H1 (cell line): ENCODE measurements around the gene IRF8. TPM values are rescaled to one million over a fixed set of nuclear protein-coding genes. Genes with fewer than 3 reads are reported as not detected.

Source experiments
- CTCF ChIA-PET: fragments of 300-600 bp; sonication (Branson Sonifier 250); formaldehyde crosslinking; loops from one replicate; lab custom pipeline; 2021; ENCODE audit not compliant: partially characterized antibody; lab: Charles Lee
- POLR2A ChIA-PET: fragments of 300-600 bp; sonication (Branson Sonifier 250); formaldehyde crosslinking; loops from one replicate; lab custom pipeline; 2021; ENCODE audit warnings: inconsistent platforms; ENCODE audit not compliant: partially characterized antibody; lab: Charles Lee
- DNase-seq, 2 experiments: peaks; one replicate each; pipeline versions ENCODE4 v3.0.0 to v3.0.0-alpha.2; 2010 to 2022; ENCODE audit warnings: low spot score in 2 of 2, low read depth in 1 of 2, mixed read lengths in 1 of 2
- FAIRE-seq: peaks from 2 replicates; lab custom pipeline; 2011; peaks lifted over from hg19 to GRCh38; lab: Jason Lieb, UNC
- H2AFZ ChIP-seq: 2 replicates; pipeline ENCODE4 v1.8.1; 2012; ENCODE audit warnings: low read length, inconsistent platforms
- H2AK5ac ChIP-seq: 2 replicates; pipeline ENCODE4 v1.6.1; 2013; ENCODE audit warnings: low read depth, low read length
- H2BK120ac ChIP-seq: replicated peaks from 2 replicates; pipeline ENCODE3; 2013; ENCODE audit warnings: low read depth, low read length, inconsistent platforms
- H2BK12ac ChIP-seq: 2 replicates; pipeline ENCODE4 v1.6.1; 2013; ENCODE audit warnings: low read depth, low read length
- H2BK15ac ChIP-seq: 2 replicates; pipeline ENCODE4 v1.6.1; 2013; ENCODE audit warnings: low read length
- H2BK20ac ChIP-seq: 2 replicates; pipeline ENCODE4 v1.6.1; 2013; ENCODE audit warnings: low read length
- H2BK5ac ChIP-seq: 2 replicates; pipeline ENCODE4 v1.6.1; 2013; ENCODE audit warnings: low read depth, low read length
- H3K14ac ChIP-seq: 2 replicates; pipeline ENCODE4 v1.6.1; 2013; ENCODE audit warnings: inconsistent platforms; ENCODE audit not compliant: insufficient read length
- H3K18ac ChIP-seq: 2 replicates; pipeline ENCODE4 v1.6.1; 2013; ENCODE audit warnings: low read length; ENCODE audit errors: extremely low read depth
- H3K23ac ChIP-seq: 2 replicates; pipeline ENCODE4 v1.6.1; 2013; ENCODE audit warnings: inconsistent platforms; ENCODE audit not compliant: insufficient read length
- H3K23me2 ChIP-seq: 2 replicates; pipeline ENCODE4 v1.6.1; 2013; ENCODE audit warnings: low read depth, low read length
- H3K27ac ChIP-seq: 2 replicates; pipeline ENCODE4 v1.6.1; 2011; ENCODE audit warnings: low read depth, low read length, inconsistent platforms
- H3K27me3 ChIP-seq, 4 experiments: replicated peaks in 1 of 4; 1 replicate in 1 of 4; 2 replicates in 3 of 4; pipeline versions ENCODE4 v1.6.1 to v1.8.1; 2011 to 2013; ENCODE audit warnings: low read length in 3 of 4, mild to moderate bottlenecking in 3 of 4, inconsistent platforms in 2 of 4, mixed read lengths in 2 of 4, moderate library complexity in 1 of 4; ENCODE audit not compliant: control insufficient read depth in 3 of 4, insufficient read depth in 3 of 4; ENCODE audit errors: extremely low read depth in 1 of 4
- H3K36me3 ChIP-seq, 4 experiments: 2 replicates each; pipeline versions ENCODE4 v1.6.1 to v1.8.1; 2011 to 2013; ENCODE audit warnings: mild to moderate bottlenecking in 4 of 4, low read length in 3 of 4, moderate library complexity in 2 of 4, control low read depth in 1 of 4, inconsistent platforms in 1 of 4; ENCODE audit not compliant: insufficient read depth in 4 of 4, control insufficient read depth in 2 of 4
- H3K4ac ChIP-seq: replicated peaks from 2 replicates; pipeline ENCODE3; 2013; ENCODE audit warnings: low read length, low read depth, mixed read lengths, inconsistent platforms; ENCODE audit not compliant: insufficient read length
- H3K4me1 ChIP-seq, 4 experiments: replicated peaks in 1 of 4; 1 replicate in 1 of 4; 2 replicates in 3 of 4; pipeline versions ENCODE4 v1.6.1 to v1.8.1; 2011 to 2013; ENCODE audit warnings: low read length in 3 of 4, inconsistent platforms in 2 of 4, mixed read lengths in 1 of 4; ENCODE audit not compliant: insufficient read depth in 4 of 4, control insufficient read depth in 3 of 4
- H3K4me2 ChIP-seq, 2 experiments: 2 replicates each; pipeline versions ENCODE4 v1.6.1 to v1.8.1; 2011 to 2013; ENCODE audit warnings: low read depth in 2 of 2, low read length in 2 of 2, control low read depth in 1 of 2, inconsistent platforms in 1 of 2, mild to moderate bottlenecking in 1 of 2; ENCODE audit not compliant: insufficient read depth in 1 of 2
- H3K4me3 ChIP-seq, 4 experiments: fragments of 200-600, 300-600 bp in 1 of 4; sonication (generic), shearing (Covaris generic), sonication (Bioruptor Twin) in 1 of 4; 2 replicates each; pipeline versions ENCODE4 v1.5.1 to v1.8.1; 2011 to 2016; ENCODE audit warnings: low read length in 4 of 4, low read depth in 3 of 4, control low read depth in 2 of 4, inconsistent platforms in 2 of 4, mild to moderate bottlenecking in 2 of 4, mixed read lengths in 1 of 4, moderate library complexity in 1 of 4; ENCODE audit not compliant: insufficient read depth in 2 of 4; ENCODE audit errors: extremely low read depth in 1 of 4
- H3K56ac ChIP-seq: replicated peaks from 2 replicates; pipeline ENCODE3; 2013; ENCODE audit warnings: low read depth, mild to moderate bottlenecking, mixed read lengths, low read length, inconsistent platforms; ENCODE audit not compliant: insufficient read length
- H3K79me1 ChIP-seq: 2 replicates; pipeline ENCODE4 v1.6.1; 2013; ENCODE audit warnings: low read depth, low read length, control low read depth
- H3K79me2 ChIP-seq, 2 experiments: 2 replicates each; pipeline versions ENCODE4 v1.6.1 to v1.8.1; 2012 to 2013; ENCODE audit warnings: low read length in 2 of 2, mild to moderate bottlenecking in 2 of 2, inconsistent platforms in 1 of 2; ENCODE audit not compliant: insufficient read depth in 2 of 2, control insufficient read depth in 1 of 2
- H3K9ac ChIP-seq, 4 experiments: replicated peaks in 1 of 4; 1 replicate in 1 of 4; 2 replicates in 3 of 4; pipeline versions ENCODE4 v1.6.1 to v1.8.1; 2011 to 2013; ENCODE audit warnings: low read depth in 3 of 4, low read length in 3 of 4, control low read depth in 2 of 4, mild to moderate bottlenecking in 2 of 4, moderate library complexity in 2 of 4, inconsistent platforms in 1 of 4; ENCODE audit errors: extremely low read depth in 1 of 4
- H3K9me3 ChIP-seq, 2 experiments: 2 replicates each; pipeline versions ENCODE4 v1.6.1 to v1.8.1; 2012 to 2013; ENCODE audit warnings: mild to moderate bottlenecking in 2 of 2, moderate library complexity in 2 of 2, control low read depth in 1 of 2, inconsistent platforms in 1 of 2, low read depth in 1 of 2, low read length in 1 of 2, mixed read lengths in 1 of 2; ENCODE audit not compliant: insufficient read depth in 2 of 2
- H4K20me1 ChIP-seq, 2 experiments: replicated peaks in 1 of 2; 2 replicates each; pipeline versions ENCODE3 to v1.8.1; 2011 to 2013; ENCODE audit warnings: inconsistent platforms in 2 of 2, low read length in 2 of 2, mild to moderate bottlenecking in 1 of 2; ENCODE audit not compliant: insufficient read depth in 2 of 2, control insufficient read depth in 1 of 2
- H4K5ac ChIP-seq: 2 replicates; pipeline ENCODE4 v1.6.1; 2013; ENCODE audit warnings: low read length, low read depth, mixed read lengths, inconsistent platforms; ENCODE audit not compliant: insufficient read length
- H4K8ac ChIP-seq: 2 replicates; pipeline ENCODE4 v1.8.0; 2013; ENCODE audit warnings: mild to moderate bottlenecking, moderate library complexity, low read length, inconsistent platforms; ENCODE audit not compliant: insufficient read depth; ENCODE audit errors: extremely low read depth
- H4K91ac ChIP-seq: replicated peaks from 2 replicates; pipeline ENCODE3; 2013; ENCODE audit warnings: low read length, mixed read lengths, inconsistent platforms; ENCODE audit not compliant: insufficient read length
- RNF2 ChIP-seq: fragments of 200-900, 300-1000 bp; sonication (generic); IDR thresholded peaks from 2 replicates; pipeline ENCODE4 v1.7.1; 2016; ENCODE audit warnings: borderline replicate concordance, low read depth, mild to moderate bottlenecking, antibody characterized with exemption, low read length; ENCODE audit not compliant: poor library complexity, severe bottlenecking; ENCODE audit errors: missing control alignments
- WGBS, 2 experiments: shearing (Covaris generic) in 1 of 2; methylation state at CpG; one replicate each; pipeline versions ENCODE4 v1.1.6 to v1.1.7; 2013 to 2015; ENCODE audit warnings: low lambda C conversion rate in 2 of 2, mixed read lengths in 2 of 2, inconsistent platforms in 1 of 2, low coverage in 1 of 2, missing lambda C conversion rate in 1 of 2; ENCODE audit not compliant: insufficient replicate concordance in 2 of 2, insufficient coverage in 1 of 2, insufficient read length in 1 of 2; ENCODE audit errors: extremely low coverage in 1 of 2, missing lambda C conversion rate in 1 of 2; 5-methylcytosine and 5-hydroxymethylcytosine counted together
- polyA plus RNA-seq, 7 experiments: library from polyadenylated mRNA; depleted of rRNA in 3 of 7; stranded (reverse) in 5 of 7; unstranded in 2 of 7; fragments of >200 nt in 5 of 7; fragments of 200-250 nt in 2 of 7; gene quantifications; 1 replicate in 5 of 7; 2 replicates in 1 of 7; 4 replicates in 1 of 7; pipeline versions ENCODE4 v1.2.1 to v1.2.3, GENCODE V29; 2011 to 2013; ENCODE audit warnings: missing spikeins in 2 of 7, mixed read lengths in 2 of 7
- total RNA-seq: library from RNA; stranded (reverse); fragmentation: NEBNext Ultra II Directional; extraction: Animal tissue kit (Norgen Biotek cat#: 25700); gene quantifications from 2 replicates; pipeline ENCODE4 v1.2.1, GENCODE V29; 2021

The IRF8 gene
- total and polyA plus RNA-seq, 2 of the 8 experiments (the other 6 are each of a cell fraction or from before 2014, with no cell fraction given), result 0.35 to 2.0 TPM

- Histone ChIP-seq H3K23me2 (no peaks in the 10 kb centered on the region), H3K9me3 (no peaks in the 10 kb centered on the region), H3K27me3 (peaks cover 0 to 2% (median 0%) of the 10 kb centered on the region in 4 experiments; a peak in 1 of 7 replicates), H3K4me1 (no peaks in the 10 kb centered on the region), H3K4ac (no peak overlapping the region), H3K14ac (no peak overlapping the region), H4K20me1 (no peaks in the 10 kb centered on the region), H2BK20ac (no peak overlapping the region), H3K79me2 (no peaks in the 10 kb centered on the region), H3K18ac (no peak overlapping the region), H3K4me3 (no peak overlapping the region; a peak in 1 of 8 replicates), H3K36me3 (no peaks in the 10 kb centered on the region), H3K9ac (no peak overlapping the region), H3K56ac (no peak overlapping the region), H2BK120ac (no peak overlapping the region), H2BK5ac (no peak overlapping the region), H3K79me1 (no peaks in the 10 kb centered on the region), H3K4me2 (no peak overlapping the region), H2BK12ac (no peak overlapping the region), H4K5ac (no peak overlapping the region), H2AFZ (no peak overlapping the region), H3K27ac (no peak overlapping the region), H2BK15ac (no peak overlapping the region), H2AK5ac (no peak overlapping the region), H4K8ac (no peak overlapping the region), H3K23ac (no peak overlapping the region), H4K91ac (no peak overlapping the region)
- ChIA-PET POLR2A (no interaction called here), CTCF (interaction anchor here (1.0 to 1.5 kb wide), 3 partner anchors 16 to 126 kb away, joined by 3 to 5 read pairs (median 3); no protein-coding TSS in a partner anchor)
- FAIRE-seq (no peak), DNase-seq (no peak)
- no peak for TF ChIP-seq RNF2
- WGBS, 2 experiments, result 81% methylated on average over 13 of the region's 13 CpGs; no CpG with 5 or more reads in 1 of the 2 experiments
Observed at GRCh38 chr16:85946541-85947124, 47.7 kb downstream of the IRF8 start.
